Body of pancreas (tissue), 4 donors: Measurements from ENCODE around the gene TCF3. TPM values are rescaled to one million over a fixed set of nuclear protein-coding genes. Genes with fewer than 3 reads are reported as not detected.

Experiments used
- ATAC-seq: fragments of 150-250 bp; one replicate; pipeline ENCODE4 v1.9.1; 2016
- DNase-seq, 4 donors: peaks; one replicate each; pipeline ENCODE4 v3.0.0-alpha.2; 2019
- H3K27ac ChIP-seq, 4 donors: fragments of 200-600 bp; sonication (generic); 1 replicate in 3 of 4; 2 replicates in 1 of 4; pipeline versions ENCODE4 v1.5.1 to v1.6.1; 2016 to 2019; ENCODE audit warnings: mild to moderate bottlenecking in 1 of 4, mixed read lengths in 1 of 4, moderate library complexity in 1 of 4
- H3K27me3 ChIP-seq, 2 donors: fragments of 200-600 bp; sonication (generic); one replicate each; pipeline ENCODE4 v1.6.0; 2016; ENCODE audit warnings: mild to moderate bottlenecking in 1 of 2
- H3K36me3 ChIP-seq, 2 donors: fragments of 200-600 bp; sonication (generic); replicated peaks in 1 of 2; 2 replicates each; pipeline ENCODE4 v1.5.1; 2016; ENCODE audit warnings: low read depth in 2 of 2; ENCODE audit not compliant: insufficient read depth in 1 of 2
- H3K4me1 ChIP-seq: fragments of 200-600 bp; sonication (generic); one replicate; pipeline ENCODE4 v1.6.0; 2016
- H3K4me3 ChIP-seq, 2 donors: fragments of 200-600 bp; sonication (generic); 1 replicate in 1 of 2; 2 replicates in 1 of 2; pipeline ENCODE4 v1.5.1; 2016 to 2019
- H3K9me3 ChIP-seq, 3 donors: fragments of 200-600 bp; sonication (generic); 1 replicate in 2 of 3; 2 replicates in 1 of 3; pipeline ENCODE4 v1.5.1; 2016
- POLR2A ChIP-seq, 3 donors: fragments of 450-650 bp; IDR thresholded peaks; one replicate each; pipeline ENCODE4 v1.6.1; 2016; ENCODE audit warnings: antibody characterized with exemption in 3 of 3, mild to moderate bottlenecking in 2 of 3
- WGBS, 2 donors: methylation state at CpG; one replicate each; pipeline ENCODE4 v1.1.5; 2017; 5-methylcytosine and 5-hydroxymethylcytosine counted together
- intact Hi-C: fragments of 100-400 bp; cut with DNase I; formaldehyde crosslinking; loops from one replicate; pipeline ENCODE4 v1.15.1; 2023
- total RNA-seq, 2 donors: library from RNA; depleted of rRNA; stranded (reverse); fragments of >200 nt; gene quantifications; one replicate each; pipeline ENCODE4 v1.1.0, GENCODE V29; 2016
- TF ChIP-seq, protein P1 (sequence below), 7 experiments: fragments of 450-650 bp in 4 of 7; fragments of 200-600 bp in 3 of 7; sonication (generic) in 3 of 7; IDR thresholded peaks; one replicate each; pipeline ENCODE4 v1.5.1; 2016 to 2019; ENCODE audit warnings: antibody characterized with exemption in 7 of 7

Gene TCF3
- total RNA-seq, 2 donors from 2014 or later = 23.7 to 25.4 TPM

DNA sequence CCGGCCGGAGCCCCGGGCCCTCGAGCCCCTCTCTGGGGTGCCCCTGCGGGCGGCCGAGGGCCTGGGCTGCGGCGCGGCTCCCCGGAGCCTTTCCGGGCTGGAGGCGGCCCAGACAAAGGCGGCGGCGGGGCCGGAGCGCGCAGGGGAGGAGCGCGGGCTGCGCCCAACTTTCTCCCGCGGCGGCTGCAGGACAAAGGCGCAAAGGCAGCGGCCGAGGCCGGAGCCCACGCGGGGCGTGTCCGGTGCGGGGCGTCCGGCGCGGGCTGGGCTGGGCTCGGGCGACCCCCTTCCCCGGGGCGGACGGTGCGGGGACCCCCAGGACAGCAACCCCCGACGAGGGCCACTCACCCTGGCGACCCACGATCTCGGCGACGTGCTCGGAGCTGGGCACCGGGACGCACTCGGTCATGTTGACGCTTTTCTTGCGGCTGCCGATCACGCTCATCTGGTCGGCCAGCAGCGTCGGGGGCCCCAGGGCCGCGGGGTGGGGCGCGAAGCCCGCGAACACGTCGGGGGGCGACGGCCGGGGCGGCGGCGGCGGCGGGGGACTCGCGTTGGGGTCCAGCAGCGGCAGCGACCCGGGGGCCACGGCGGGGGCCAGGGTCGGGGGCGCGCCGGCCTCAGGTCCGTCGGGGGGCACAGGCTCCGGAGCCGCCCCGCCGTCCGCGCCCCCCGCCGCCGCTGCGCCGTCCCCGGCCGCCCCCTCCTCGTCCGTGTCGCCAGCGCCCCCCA is 85.1 kb downstream of the TCF3 start:
- Histone ChIP-seq H3K9me3 (no peaks in the 10 kb centered on the region), H3K36me3 (no peaks in the 10 kb centered on the region), H3K4me3 (peak overlapping the region in 1 of 2 donors; percentile 52), H3K27ac (peak overlapping the region; percentile 65 to 85 (median 76)), H3K27me3 (no peaks in the 10 kb centered on the region), H3K4me1 (peaks cover 22% of the 10 kb centered on the region)
- ATAC-seq (peak; percentile 50), DNase-seq (peak; percentile 24 to 51 (median 44))
- TF ChIP-seq, protein P1, sequence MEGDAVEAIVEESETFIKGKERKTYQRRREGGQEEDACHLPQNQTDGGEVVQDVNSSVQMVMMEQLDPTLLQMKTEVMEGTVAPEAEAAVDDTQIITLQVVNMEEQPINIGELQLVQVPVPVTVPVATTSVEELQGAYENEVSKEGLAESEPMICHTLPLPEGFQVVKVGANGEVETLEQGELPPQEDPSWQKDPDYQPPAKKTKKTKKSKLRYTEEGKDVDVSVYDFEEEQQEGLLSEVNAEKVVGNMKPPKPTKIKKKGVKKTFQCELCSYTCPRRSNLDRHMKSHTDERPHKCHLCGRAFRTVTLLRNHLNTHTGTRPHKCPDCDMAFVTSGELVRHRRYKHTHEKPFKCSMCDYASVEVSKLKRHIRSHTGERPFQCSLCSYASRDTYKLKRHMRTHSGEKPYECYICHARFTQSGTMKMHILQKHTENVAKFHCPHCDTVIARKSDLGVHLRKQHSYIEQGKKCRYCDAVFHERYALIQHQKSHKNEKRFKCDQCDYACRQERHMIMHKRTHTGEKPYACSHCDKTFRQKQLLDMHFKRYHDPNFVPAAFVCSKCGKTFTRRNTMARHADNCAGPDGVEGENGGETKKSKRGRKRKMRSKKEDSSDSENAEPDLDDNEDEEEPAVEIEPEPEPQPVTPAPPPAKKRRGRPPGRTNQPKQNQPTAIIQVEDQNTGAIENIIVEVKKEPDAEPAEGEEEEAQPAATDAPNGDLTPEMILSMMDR (IDR thresholded peaks at IDR 0.05) = no peak
- peak in 1 of 3 donors; percentile 6 for TF ChIP-seq POLR2A (IDR thresholded peaks at IDR 0.05)
- WGBS, 2 donors = 0 to 1% methylated on average over 3 to 44 of the region's 108 CpGs
- intact Hi-C loops = no loop called here

DNA sequence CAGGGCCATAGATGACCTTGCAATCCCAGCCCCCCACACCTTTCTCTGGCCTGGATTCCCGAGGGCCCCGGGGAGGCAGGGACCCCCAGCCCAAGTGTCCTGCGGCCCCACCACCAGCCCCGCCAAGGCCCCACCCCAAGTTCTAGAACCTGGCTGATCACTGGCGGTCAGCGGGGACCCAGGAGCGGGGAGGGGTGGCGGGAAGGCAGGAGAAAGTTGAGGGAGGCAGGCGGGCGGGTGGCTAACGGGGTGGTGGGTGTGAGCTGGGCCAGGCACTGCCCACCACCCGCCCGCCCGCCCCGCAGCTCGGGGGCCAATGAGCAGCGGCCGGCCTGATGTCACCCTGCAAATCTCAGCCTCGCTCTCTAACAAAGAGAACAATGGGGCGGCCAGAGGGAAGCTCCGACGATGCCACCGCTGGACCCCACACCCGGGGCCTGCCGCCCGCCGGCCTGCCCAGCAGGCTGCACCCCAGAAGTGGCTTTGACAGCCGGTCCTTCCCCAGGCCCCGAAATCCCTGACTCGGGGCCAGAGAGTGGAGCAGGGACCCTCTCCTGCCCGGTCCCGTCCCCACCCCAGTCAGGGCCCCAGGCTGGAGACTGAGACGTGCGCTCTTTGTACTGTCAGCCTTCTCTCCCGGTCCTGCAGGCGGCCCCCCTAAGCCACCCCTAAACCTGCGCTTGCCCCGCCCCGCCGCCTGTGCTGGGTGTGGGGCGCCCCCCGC is 85.9 kb downstream of the TCF3 start:
- no peaks in the 10 kb centered on the region for H3K27me3 ChIP-seq
- peaks cover 22% of the 10 kb centered on the region for H3K4me1 ChIP-seq
- no peaks in the 10 kb centered on the region for H3K36me3 ChIP-seq
- DNase-seq (peak; percentile 51 to 68 (median 64)), ATAC-seq (peak; percentile 68)
- TF ChIP-seq, protein P1 (IDR thresholded peaks at IDR 0.05) = no peak
- TF ChIP-seq POLR2A (IDR thresholded peaks at IDR 0.05) = peak; percentile 30 to 77 (median 72)
- H3K27ac ChIP-seq = peak overlapping the region; percentile 65 to 85 (median 76)
- peak overlapping the region in 1 of 2 donors; percentile 52 for H3K4me3 ChIP-seq
- WGBS, 2 donors = 18 to 75% methylated on average over 5 to 33 of the region's 42 CpGs
- no peaks in the 10 kb centered on the region for H3K9me3 ChIP-seq
- intact Hi-C loops = no loop called here

DNA sequence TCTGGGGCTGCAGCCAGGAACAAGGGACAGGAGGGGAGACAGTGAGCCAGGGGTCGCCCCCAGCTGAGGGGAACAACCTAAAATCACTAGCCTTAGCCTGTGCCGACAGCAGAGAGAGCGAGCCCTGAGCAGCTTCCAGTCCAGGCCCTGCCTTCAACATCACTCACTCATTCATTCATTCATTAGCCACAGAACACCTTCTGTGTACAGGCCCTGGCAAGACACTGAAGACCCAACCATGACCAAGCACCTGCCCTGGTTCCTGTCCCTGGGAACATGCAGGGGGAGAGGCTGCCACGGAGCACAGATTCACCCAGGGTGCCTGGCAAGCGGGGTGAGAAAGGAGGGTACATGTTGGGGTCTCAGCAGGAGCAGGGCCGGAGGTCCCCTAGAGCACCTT is 89.2 kb downstream of the TCF3 start:
- peaks cover 16% of the 10 kb centered on the region for H3K4me1 ChIP-seq
- no peak overlapping the region for H3K27ac ChIP-seq
- TF ChIP-seq POLR2A (IDR thresholded peaks at IDR 0.05) = no peak
- TF ChIP-seq, protein P1 (IDR thresholded peaks at IDR 0.05) = no peak
- H3K27me3 ChIP-seq = no peaks in the 10 kb centered on the region
- no peak for ATAC-seq
- no peaks in the 10 kb centered on the region for H3K36me3 ChIP-seq
- H3K9me3 ChIP-seq = no peaks in the 10 kb centered on the region
- intact Hi-C loops = no loop called here
- no peak overlapping the region for H3K4me3 ChIP-seq
- no peak for DNase-seq
- WGBS, 2 donors = 83 to 87% methylated on average over 6 of the region's 6 CpGs

DNA sequence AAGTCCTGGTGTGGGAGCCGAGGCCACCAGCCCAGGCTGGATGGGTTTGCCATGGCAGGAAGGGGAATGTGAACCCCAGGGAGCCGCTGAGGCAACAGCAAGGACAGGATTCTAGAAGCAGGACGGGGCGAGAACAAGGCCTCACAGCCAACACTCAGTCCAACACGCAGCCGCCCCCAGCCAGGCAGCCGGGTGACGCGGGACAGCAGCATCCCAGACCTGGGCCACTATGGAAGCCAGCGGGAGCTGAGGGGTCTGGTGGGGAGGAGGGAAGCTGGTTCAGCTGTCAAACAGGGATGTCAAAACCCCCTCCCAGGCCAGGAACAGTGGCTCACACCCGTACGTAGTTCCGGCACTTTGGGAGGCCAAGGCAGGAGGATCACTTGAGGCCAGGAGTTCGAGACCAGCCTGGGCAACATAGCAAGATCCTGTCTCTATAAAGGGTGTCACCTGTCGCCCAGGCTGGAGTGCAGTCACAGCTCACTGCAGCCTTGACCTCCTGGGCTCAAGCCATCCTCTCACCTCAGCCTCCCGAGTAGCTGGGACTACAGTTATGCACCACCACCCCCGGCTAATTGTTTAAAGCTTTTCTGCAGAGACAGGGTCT is 91.1 kb downstream of the TCF3 start:
- H3K9me3 ChIP-seq = no peaks in the 10 kb centered on the region
- intact Hi-C loops = no loop called here
- no peak overlapping the region for H3K4me3 ChIP-seq
- TF ChIP-seq POLR2A (IDR thresholded peaks at IDR 0.05) = no peak
- TF ChIP-seq, protein P1 (IDR thresholded peaks at IDR 0.05) = no peak
- 86 to 95% methylated on average over 4 to 17 of the region's 17 CpGs for WGBS, 2 donors
- H3K4me1 ChIP-seq = peaks cover 8% of the 10 kb centered on the region
- H3K36me3 ChIP-seq = no peaks in the 10 kb centered on the region
- DNase-seq = no peak
- ATAC-seq = no peak
- no peak overlapping the region for H3K27ac ChIP-seq
- H3K27me3 ChIP-seq = no peaks in the 10 kb centered on the region
